H9 (cell line): ENCODE data around the gene BCAS3. TPM values are rescaled to one million over a fixed set of nuclear protein-coding genes. Genes with fewer than 3 reads are reported as not detected.

Source experiments
- DNase-seq: peaks from one replicate; pipeline ENCODE4 v3.0.0-alpha.2; 2017
- H2AFZ ChIP-seq: one replicate; pipeline ENCODE4 v1.6.1; 2013; ENCODE audit warnings: mild to moderate bottlenecking, low read length, control low read depth, moderate library complexity
- H2AK5ac ChIP-seq: 2 replicates; pipeline ENCODE4 v1.6.1; 2013; ENCODE audit warnings: low read length, control low read depth, mixed read lengths; ENCODE audit not compliant: insufficient read length
- H2BK120ac ChIP-seq: one replicate; pipeline ENCODE4 v1.6.1; 2013; ENCODE audit warnings: low read depth, mild to moderate bottlenecking, low read length, control low read depth, inconsistent platforms; ENCODE audit not compliant: poor library complexity, severe bottlenecking
- H2BK12ac ChIP-seq: 2 replicates; pipeline ENCODE4 v1.6.1; 2013; ENCODE audit warnings: low read length, control low read depth, mixed read lengths, low read depth; ENCODE audit not compliant: insufficient read length
- H2BK15ac ChIP-seq: 2 replicates; pipeline ENCODE4 v1.6.1; 2013; ENCODE audit warnings: low read depth, low read length, control low read depth
- H2BK20ac ChIP-seq: one replicate; pipeline ENCODE4 v1.6.1; 2013; ENCODE audit warnings: low read depth, mild to moderate bottlenecking, low read length, control low read depth, inconsistent platforms; ENCODE audit not compliant: poor library complexity, severe bottlenecking
- H2BK5ac ChIP-seq: 2 replicates; pipeline ENCODE4 v1.6.1; 2013; ENCODE audit warnings: low read length, control low read depth, mixed read lengths; ENCODE audit not compliant: insufficient read length
- H3K14ac ChIP-seq: 2 replicates; pipeline ENCODE4 v1.6.1; 2013; ENCODE audit warnings: low read length, control low read depth; ENCODE audit not compliant: insufficient read depth
- H3K18ac ChIP-seq: 2 replicates; pipeline ENCODE4 v1.6.1; 2013; ENCODE audit warnings: low read depth, mild to moderate bottlenecking, mixed read lengths, low read length, control low read depth; ENCODE audit not compliant: insufficient read length
- H3K23ac ChIP-seq: 2 replicates; pipeline ENCODE4 v1.6.1; 2013; ENCODE audit warnings: low read length, control low read depth, mixed read lengths, low read depth; ENCODE audit not compliant: insufficient read length
- H3K23me2 ChIP-seq: 2 replicates; pipeline ENCODE4 v1.6.1; 2013; ENCODE audit warnings: low read depth, mild to moderate bottlenecking, mixed read lengths, low read length, control low read depth; ENCODE audit not compliant: insufficient read length, poor library complexity, severe bottlenecking
- H3K27ac ChIP-seq: 2 replicates; pipeline ENCODE4 v1.5.1; 2013; ENCODE audit warnings: low read length, control low read depth, mixed read lengths, low read depth; ENCODE audit not compliant: insufficient read length
- H3K27me3 ChIP-seq: 2 replicates; pipeline ENCODE4 v1.6.1; 2013; ENCODE audit warnings: low read length, control low read depth, inconsistent platforms; ENCODE audit not compliant: insufficient read depth
- H3K4ac ChIP-seq: 2 replicates; pipeline ENCODE4 v1.6.1; 2013; ENCODE audit warnings: low read depth, mild to moderate bottlenecking, control low read depth, inconsistent platforms, low read length, moderate library complexity
- H3K4me1 ChIP-seq: 2 replicates; pipeline ENCODE4 v1.6.1; 2013; ENCODE audit warnings: low read length, control low read depth, inconsistent platforms; ENCODE audit not compliant: insufficient read depth
- H3K4me2 ChIP-seq: 2 replicates; pipeline ENCODE4 v1.6.1; 2013; ENCODE audit warnings: low read length, control low read depth, mixed read lengths; ENCODE audit not compliant: insufficient read length, insufficient read depth
- H3K56ac ChIP-seq: 2 replicates; pipeline ENCODE4 v1.6.1; 2013; ENCODE audit warnings: low read depth, mild to moderate bottlenecking, mixed read lengths, low read length, control low read depth; ENCODE audit not compliant: insufficient read length
- H3K79me1 ChIP-seq: 2 replicates; pipeline ENCODE4 v1.6.1; 2013; ENCODE audit warnings: low read depth, mild to moderate bottlenecking, moderate library complexity, low read length, control low read depth, inconsistent platforms; ENCODE audit not compliant: insufficient read depth, poor library complexity, severe bottlenecking
- H3K79me2 ChIP-seq: 2 replicates; pipeline ENCODE4 v1.6.1; 2013; ENCODE audit warnings: low read length, control low read depth, inconsistent platforms; ENCODE audit not compliant: insufficient read depth
- H3K9ac ChIP-seq: 2 replicates; pipeline ENCODE4 v1.6.1; 2013; ENCODE audit warnings: low read length, control low read depth, mixed read lengths; ENCODE audit not compliant: insufficient read length; ENCODE audit errors: extremely low read depth
- H3K9me3 ChIP-seq: one replicate; pipeline ENCODE4 v1.6.1; 2013; ENCODE audit warnings: low read depth, low read length, inconsistent platforms; ENCODE audit not compliant: control insufficient read depth
- H3T11ph ChIP-seq: one replicate; pipeline ENCODE4 v1.6.1; 2013; ENCODE audit warnings: mild to moderate bottlenecking, low read length, control low read depth, inconsistent platforms
- H4K20me1 ChIP-seq: one replicate; pipeline ENCODE4 v1.6.1; 2013; ENCODE audit not compliant: control insufficient read depth, insufficient read length, insufficient read depth
- H4K5ac ChIP-seq: 2 replicates; pipeline ENCODE4 v1.6.1; 2013; ENCODE audit warnings: low read depth, mild to moderate bottlenecking, mixed read lengths, low read length, control low read depth; ENCODE audit not compliant: insufficient read length
- H4K8ac ChIP-seq: replicated peaks from 2 replicates; pipeline ENCODE4 v1.6.1; 2013; ENCODE audit warnings: low read length, control low read depth, mixed read lengths, low read depth; ENCODE audit not compliant: insufficient read length
- H4K91ac ChIP-seq: 2 replicates; pipeline ENCODE4 v1.6.1; 2013; ENCODE audit warnings: low read depth, mild to moderate bottlenecking, moderate library complexity, mixed read lengths, low read length, control low read depth; ENCODE audit not compliant: insufficient read length
- H3K27ac Mint-ChIP-seq, 3 experiments: 2 replicates in 2 of 3; 3 replicates in 1 of 3; pipeline ENCODE4 v1.8.0; 2020 to 2021; ENCODE audit warnings: mixed read lengths in 3 of 3, mild to moderate bottlenecking in 1 of 3, moderate library complexity in 1 of 3
- H3K27me3 Mint-ChIP-seq: 2 replicates; pipeline ENCODE4 v1.8.0; 2021; ENCODE audit warnings: low read depth, mild to moderate bottlenecking, moderate library complexity, mixed read lengths
- H3K36me3 Mint-ChIP-seq, 3 experiments: 2 replicates in 2 of 3; 3 replicates in 1 of 3; pipeline ENCODE4 v1.8.0; 2020 to 2021; ENCODE audit warnings: low read depth in 3 of 3, mixed read lengths in 3 of 3; ENCODE audit not compliant: insufficient read depth in 1 of 3
- H3K4me1 Mint-ChIP-seq, 2 experiments: 2 replicates each; pipeline ENCODE4 v1.8.0; 2020; ENCODE audit warnings: mixed read lengths in 2 of 2
- H3K4me3 Mint-ChIP-seq, 2 experiments: 2 replicates in 1 of 2; 3 replicates in 1 of 2; pipeline ENCODE4 v1.8.0; 2020 to 2021; ENCODE audit warnings: mild to moderate bottlenecking in 2 of 2, mixed read lengths in 2 of 2, moderate library complexity in 1 of 2
- H3K9me3 Mint-ChIP-seq, 2 experiments: 2 replicates in 1 of 2; 3 replicates in 1 of 2; pipeline ENCODE4 v1.8.0; 2020; ENCODE audit warnings: mild to moderate bottlenecking in 2 of 2, mixed read lengths in 2 of 2, moderate library complexity in 1 of 2
- total RNA-seq: library from RNA; stranded (reverse); gene quantifications from 2 replicates; pipeline ENCODE4 v1.2.1, GENCODE V29; 2021
- TF ChIP-seq, protein P1 (sequence below): fragments of 200-600 bp; sonication (generic); conservative IDR thresholded peaks from 3 replicates; pipeline ENCODE4 v1.8.0; 2021; ENCODE audit warnings: antibody characterized with exemption, mild to moderate bottlenecking

Gene BCAS3
- total RNA-seq, 1 experiment from 2014 or later, result 22.4 TPM

DNA sequence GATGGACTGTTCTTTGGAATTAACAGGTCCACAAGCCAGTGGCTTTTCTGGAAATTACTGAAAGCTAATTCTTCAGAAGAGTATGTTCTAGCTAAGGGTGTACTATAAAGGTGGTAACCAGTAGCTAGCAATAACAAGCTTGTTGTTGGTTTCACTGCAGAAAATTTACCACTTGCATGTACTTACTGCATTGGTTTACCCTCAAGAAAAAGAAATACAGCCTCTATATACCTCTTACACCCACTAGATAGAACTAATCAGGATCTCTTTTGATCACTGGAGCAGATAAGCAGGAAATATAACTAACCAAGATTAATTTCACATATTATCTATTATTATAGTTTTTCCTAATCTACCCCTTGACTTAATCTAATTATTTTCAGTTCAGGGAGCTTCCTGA, 537.1 kb downstream of the BCAS3 start:
- Histone ChIP-seq H2BK15ac (no peak overlapping the region), H3K27me3 (no peaks in the 10 kb centered on the region), H2AFZ (no peak overlapping the region), H2BK120ac (no peak overlapping the region), H3K14ac (no peak overlapping the region), H3K4ac (no peak overlapping the region), H3T11ph (no peak overlapping the region), H3K4me2 (no peak overlapping the region), H3K27ac (no peak overlapping the region), H3K23ac (no peak overlapping the region), H3K79me1 (no peaks in the 10 kb centered on the region), H2BK5ac (no peak overlapping the region), H4K8ac (no peak overlapping the region), H3K23me2 (no peaks in the 10 kb centered on the region), H2AK5ac (no peak overlapping the region), H2BK12ac (no peak overlapping the region), H3K9ac (no peak overlapping the region), H2BK20ac (no peak overlapping the region), H4K91ac (no peak overlapping the region), H3K56ac (no peak overlapping the region), H3K9me3 (no peaks in the 10 kb centered on the region), H3K18ac (no peak overlapping the region), H4K20me1 (no peaks in the 10 kb centered on the region), H4K5ac (no peak overlapping the region), H3K4me1 (no peaks in the 10 kb centered on the region; the same call in 1 of the 2 replicates), H3K79me2 (no peaks in the 10 kb centered on the region)
- H3K36me3 Mint-ChIP-seq, result no peaks in the 10 kb centered on the region
- H3K4me1 Mint-ChIP-seq, result peaks cover 14 to 21% of the 10 kb centered on the region in 2 experiments
- H3K9me3 Mint-ChIP-seq, result no peaks in the 10 kb centered on the region
- no peak overlapping the region for H3K27ac Mint-ChIP-seq
- no peak overlapping the region for H3K4me3 Mint-ChIP-seq
- TF ChIP-seq, protein P1, sequence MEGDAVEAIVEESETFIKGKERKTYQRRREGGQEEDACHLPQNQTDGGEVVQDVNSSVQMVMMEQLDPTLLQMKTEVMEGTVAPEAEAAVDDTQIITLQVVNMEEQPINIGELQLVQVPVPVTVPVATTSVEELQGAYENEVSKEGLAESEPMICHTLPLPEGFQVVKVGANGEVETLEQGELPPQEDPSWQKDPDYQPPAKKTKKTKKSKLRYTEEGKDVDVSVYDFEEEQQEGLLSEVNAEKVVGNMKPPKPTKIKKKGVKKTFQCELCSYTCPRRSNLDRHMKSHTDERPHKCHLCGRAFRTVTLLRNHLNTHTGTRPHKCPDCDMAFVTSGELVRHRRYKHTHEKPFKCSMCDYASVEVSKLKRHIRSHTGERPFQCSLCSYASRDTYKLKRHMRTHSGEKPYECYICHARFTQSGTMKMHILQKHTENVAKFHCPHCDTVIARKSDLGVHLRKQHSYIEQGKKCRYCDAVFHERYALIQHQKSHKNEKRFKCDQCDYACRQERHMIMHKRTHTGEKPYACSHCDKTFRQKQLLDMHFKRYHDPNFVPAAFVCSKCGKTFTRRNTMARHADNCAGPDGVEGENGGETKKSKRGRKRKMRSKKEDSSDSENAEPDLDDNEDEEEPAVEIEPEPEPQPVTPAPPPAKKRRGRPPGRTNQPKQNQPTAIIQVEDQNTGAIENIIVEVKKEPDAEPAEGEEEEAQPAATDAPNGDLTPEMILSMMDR, result no peak
- H3K27me3 Mint-ChIP-seq, result no peaks in the 10 kb centered on the region
- no peak for DNase-seq
